Fibroblast of skin of left quadriceps (primary cell): Measurements from ENCODE around the gene C16orf54.
"Not testable (repeated sequence)": the region's sequence is repeated elsewhere in the genome, so short reads cannot be mapped to it uniquely, and the experiment has no call there.

Source experiments
- DNase-seq, 2 experiments: peaks; one replicate each; pipeline ENCODE4 v3.0.0-alpha.2; 2013; ENCODE audit warnings: low read depth in 2 of 2

C16orf54 gene

GRCh38 chr16:29739927-29740629 lies 5.7 kb downstream of the C16orf54 start:
- DNase-seq = not testable (repeated sequence)

GRCh38 chr16:29738514-29738913 lies 7.3 kb downstream of the C16orf54 start:
- DNase-seq = no peak

GRCh38 chr16:29737713-29738112 lies 8.1 kb downstream of the C16orf54 start:
- no peak for DNase-seq

DNA sequence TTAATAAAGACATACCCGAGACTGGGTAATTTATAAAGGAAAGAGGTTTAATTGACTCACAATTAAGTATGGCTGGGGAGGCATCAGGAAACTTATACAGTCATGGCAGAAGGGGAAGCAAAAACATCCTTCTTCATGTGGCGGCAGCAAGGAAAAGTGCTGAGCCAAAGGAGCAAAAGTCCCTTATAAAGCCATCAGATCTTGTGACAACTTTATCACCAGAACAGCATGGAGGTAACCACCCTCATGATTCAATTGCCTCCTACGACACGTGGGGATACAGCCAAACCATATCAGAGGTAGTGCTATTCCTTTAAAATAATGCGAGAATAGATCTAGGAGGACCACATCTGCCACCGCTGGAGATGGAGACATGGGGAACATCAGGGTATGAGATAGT lies 9.0 kb downstream of the C16orf54 start:
- DNase-seq = no peak

GRCh38 chr16:29736112-29736511 lies 9.7 kb downstream of the C16orf54 start:
- DNase-seq = no peak

GRCh38 chr16:29734786-29735185 lies 11.0 kb downstream of the C16orf54 start:
- no peak for DNase-seq

GRCh38 chr16:29731768-29732601 lies 13.8 kb downstream of the C16orf54 start:
- DNase-seq = not testable (repeated sequence)

GRCh38 chr16:29730649-29731048 lies 15.1 kb downstream of the C16orf54 start:
- DNase-seq = no peak

GRCh38 chr16:29729116-29729521 lies 16.7 kb downstream of the C16orf54 start:
- peak; percentile 28 to 35 for DNase-seq

- DNase-seq = no peak
Measured at GRCh38 chr16:29727452-29727851, 18.3 kb downstream of the C16orf54 start.

- DNase-seq = no peak
Measured at GRCh38 chr16:29726845-29727377, 18.9 kb downstream of the C16orf54 start.

- DNase-seq = peak; percentile 8 to 14
Measured at GRCh38 chr16:29721167-29721879, 24.5 kb downstream of the C16orf54 start.

DNA sequence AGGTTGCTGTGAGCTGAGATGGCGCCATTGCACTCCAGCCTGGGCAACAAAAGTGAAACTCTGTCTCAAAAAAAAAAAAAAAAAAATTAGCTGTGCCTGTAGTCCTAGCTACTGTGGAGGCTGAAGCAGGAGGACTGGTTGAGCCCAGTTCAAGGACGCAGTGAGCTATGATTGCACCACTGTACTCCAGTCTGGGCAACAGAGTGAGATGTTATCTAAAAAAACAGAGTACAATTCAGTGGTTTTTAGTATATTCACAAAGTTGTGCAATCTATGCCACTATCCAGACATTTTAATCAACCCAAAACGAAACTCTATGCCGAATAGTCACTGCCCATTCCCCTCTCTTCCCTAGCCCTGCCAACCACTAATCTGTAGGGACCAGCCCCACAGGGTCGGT lies 25.1 kb downstream of the C16orf54 start:
- DNase-seq = no peak

DNA sequence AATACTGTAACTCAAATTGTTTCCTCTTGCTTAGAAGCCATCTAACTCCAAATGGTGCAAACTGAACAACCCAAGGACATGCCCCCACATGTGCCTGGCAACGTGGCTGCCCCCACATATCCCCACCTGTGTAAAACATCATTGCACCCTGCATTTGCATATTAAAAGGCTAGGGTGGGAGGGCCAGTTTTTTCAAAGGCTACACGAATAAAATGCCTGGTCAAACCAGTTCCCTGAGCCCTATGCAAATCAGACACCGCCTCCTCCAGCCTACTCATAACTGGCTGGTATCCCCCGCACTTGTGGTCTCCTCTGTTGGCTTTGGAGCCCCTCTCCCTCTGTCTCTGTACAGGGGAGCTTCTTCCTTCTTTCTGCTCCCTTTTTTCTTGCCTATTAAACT lies 26.7 kb downstream of the C16orf54 start:
- DNase-seq = no peak

DNA sequence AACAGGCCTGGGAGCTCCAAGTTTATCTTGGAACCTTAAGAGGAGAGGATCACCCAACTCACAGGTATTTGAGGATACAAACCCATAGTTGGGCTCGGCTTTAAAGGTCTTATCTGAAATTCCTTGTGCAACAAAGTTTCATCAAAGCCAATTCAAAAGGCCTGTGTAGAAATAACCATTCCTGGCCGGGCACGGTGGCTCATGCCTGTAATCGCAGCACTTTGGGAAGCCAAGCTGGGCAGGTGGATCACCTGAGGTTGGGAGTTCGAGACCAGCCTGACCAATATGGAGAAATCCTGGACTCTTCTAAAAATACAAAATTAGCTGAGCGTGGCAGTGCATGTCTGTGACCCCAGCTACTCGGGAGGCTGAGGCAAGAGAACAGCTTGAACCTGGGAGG lies 28.7 kb downstream of the C16orf54 start:
- DNase-seq = no peak

DNA sequence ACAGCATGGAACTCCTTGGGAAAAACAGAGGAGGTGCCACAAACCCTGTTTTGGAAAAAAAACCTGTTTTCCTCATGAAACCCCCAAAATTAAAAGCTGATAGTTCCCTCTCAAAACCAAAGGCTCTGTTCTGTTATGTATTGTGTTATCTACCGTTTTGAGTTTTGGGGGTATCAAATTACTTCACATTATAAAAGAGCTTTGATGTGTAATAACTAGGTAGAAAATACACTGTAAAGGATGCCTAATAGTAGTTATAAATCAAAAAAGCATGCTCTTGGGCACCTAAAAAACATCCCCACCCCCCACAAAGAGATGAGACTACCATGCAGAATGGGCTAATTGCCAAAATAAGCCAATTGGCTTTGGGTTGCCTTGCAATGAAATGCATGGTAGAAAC lies 30.8 kb downstream of the C16orf54 start:
- no peak for DNase-seq

DNA sequence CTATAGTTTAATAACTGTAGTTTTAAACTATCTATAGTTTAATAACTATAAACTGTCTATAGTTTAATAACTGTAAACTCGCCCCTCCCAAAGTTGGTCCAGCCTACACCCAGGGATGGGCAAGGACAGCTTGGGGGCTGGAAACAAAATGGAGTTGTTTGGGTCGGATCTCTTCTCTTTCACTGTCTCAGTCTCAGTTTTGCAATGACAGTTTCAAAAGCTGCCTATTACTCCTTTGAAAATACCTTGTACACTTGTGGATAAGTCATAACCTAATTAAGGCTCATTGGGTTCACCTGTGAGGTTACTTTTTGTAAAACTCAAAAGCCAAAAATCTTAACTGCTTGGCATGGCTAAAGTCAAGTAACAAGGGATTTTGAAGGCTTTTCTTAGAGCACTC lies 31.4 kb downstream of the C16orf54 start:
- no peak for DNase-seq

DNA sequence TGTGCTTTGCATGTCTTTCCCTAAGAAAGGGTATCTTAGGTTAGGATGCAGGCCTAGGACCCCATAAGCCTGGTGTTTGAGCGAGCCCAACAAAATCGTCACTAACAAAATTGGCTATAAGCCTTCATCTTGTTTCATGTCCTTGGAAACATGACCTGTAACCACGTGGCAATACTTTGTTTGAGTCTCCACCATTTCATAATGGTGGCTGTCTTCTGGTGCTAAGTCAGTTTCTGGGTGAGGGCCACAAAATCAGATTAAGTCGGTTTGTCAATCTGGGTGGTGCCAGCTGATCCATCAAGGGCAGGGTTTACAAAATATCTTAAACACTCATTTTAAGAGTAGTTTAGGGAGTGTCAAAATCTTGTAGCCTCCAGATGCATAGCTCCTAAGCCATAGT lies 33.0 kb downstream of the C16orf54 start:
- no peak for DNase-seq

GRCh38 chr16:29710227-29711219 lies 35.3 kb downstream of the C16orf54 start:
- peak; percentile 49 to 58 for DNase-seq

- DNase-seq = not testable (repeated sequence)
Measured at GRCh38 chr16:29709657-29710056, 36.1 kb downstream of the C16orf54 start.
